ENCODE data around the gene ATF2. TPM values are rescaled to one million over a fixed set of nuclear protein-coding genes. Genes with fewer than 3 reads are reported as not detected.

ATF2 gene
- polyA plus RNA-seq, 4 donors = 11.6 to 32.1 (median 13.3) TPM

DNA sequence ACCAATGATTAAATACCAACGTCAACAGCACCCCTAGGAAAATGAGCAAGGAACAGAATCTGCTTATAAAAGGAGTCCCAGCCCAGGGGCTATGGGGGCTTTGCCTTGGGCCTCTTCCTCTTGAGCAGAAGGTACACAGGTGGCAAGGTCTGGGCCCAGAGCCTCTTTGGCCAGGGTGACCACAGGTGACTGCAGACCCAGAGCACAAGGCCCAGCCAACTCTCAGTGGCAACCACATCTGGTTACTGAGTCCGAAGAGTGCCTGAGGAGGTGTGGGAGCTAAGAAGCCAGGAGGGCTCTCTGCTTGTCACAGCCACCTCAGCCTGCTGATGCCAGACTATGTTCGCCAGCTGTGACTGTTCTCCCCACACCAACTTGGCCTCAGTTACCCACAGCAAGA lies 128.5 kb downstream of the ATF2 start:
- DNase-seq (no peak), FAIRE-seq (no peak)
- H3K4me3 ChIP-seq (ENCODE audit: low read depth in 1 of 3, low read length in 3 of 3) = no peak overlapping the region
- H3K4me1 ChIP-seq (ENCODE audit: control insufficient read depth in 3 of 3, insufficient read depth in 2 of 3, low read depth in 1 of 3, low read length in 2 of 3) = no peaks in the 10 kb centered on the region
- no peak overlapping the region for H3K27ac ChIP-seq (ENCODE audit: low read depth in 1 of 3, low read length in 2 of 3)
- no peaks in the 10 kb centered on the region for H3K9me3 ChIP-seq (ENCODE audit: control insufficient read depth in 2 of 2, insufficient read depth in 1 of 2, low read depth in 1 of 2, low read length in 1 of 2)
- H3K36me3 ChIP-seq (ENCODE audit: control insufficient read depth in 3 of 3, insufficient read depth in 2 of 3, low read depth in 1 of 3, low read length in 3 of 3) = no peaks in the 10 kb centered on the region
- no peaks in the 10 kb centered on the region for H3K27me3 ChIP-seq (ENCODE audit: control insufficient read depth in 3 of 3, insufficient read depth in 3 of 3, low read length in 3 of 3)
- WGBS, 3 donors = 90 to 96% (median 93%) methylated on average over 3 of the region's 3 CpGs

DNA sequence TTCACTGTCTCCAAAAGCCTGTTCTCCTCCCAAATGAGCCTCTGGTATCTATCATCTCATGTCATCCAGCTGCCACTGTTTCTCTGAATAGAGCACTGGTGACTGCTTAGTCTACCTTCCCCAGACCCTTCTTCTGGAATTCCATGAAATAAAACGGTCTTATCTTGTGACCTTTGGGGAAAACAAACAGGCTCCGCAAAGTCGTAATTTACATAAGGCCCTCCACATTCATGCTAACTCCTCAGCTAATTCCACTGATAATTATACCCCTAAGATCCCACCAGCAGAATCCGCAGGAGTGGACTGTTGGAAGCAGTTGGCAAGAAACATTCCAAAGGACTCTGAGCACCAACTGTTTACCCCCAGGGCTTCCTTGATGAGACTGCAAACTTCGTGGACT lies 129.0 kb downstream of the ATF2 start:
- no peaks in the 10 kb centered on the region for H3K36me3 ChIP-seq (ENCODE audit: control insufficient read depth in 3 of 3, insufficient read depth in 2 of 3, low read depth in 1 of 3, low read length in 3 of 3)
- no peaks in the 10 kb centered on the region for H3K27me3 ChIP-seq (ENCODE audit: control insufficient read depth in 3 of 3, insufficient read depth in 3 of 3, low read length in 3 of 3)
- no peak overlapping the region for H3K4me3 ChIP-seq (ENCODE audit: low read depth in 1 of 3, low read length in 3 of 3)
- WGBS, 3 donors = 76 to 86% (median 86%) methylated on average over 5 of the region's 5 CpGs
- H3K4me1 ChIP-seq (ENCODE audit: control insufficient read depth in 3 of 3, insufficient read depth in 2 of 3, low read depth in 1 of 3, low read length in 2 of 3) = no peaks in the 10 kb centered on the region
- no peak overlapping the region for H3K27ac ChIP-seq (ENCODE audit: low read depth in 1 of 3, low read length in 2 of 3)
- H3K9me3 ChIP-seq (ENCODE audit: control insufficient read depth in 2 of 2, insufficient read depth in 1 of 2, low read depth in 1 of 2, low read length in 1 of 2) = no peaks in the 10 kb centered on the region
- DNase-seq (no peak), FAIRE-seq (no peak)

- FAIRE-seq = no peak
- WGBS, 3 donors = 74 to 89% (median 86%) methylated on average over 2 of the region's 2 CpGs
- no peaks in the 10 kb centered on the region for H3K4me1 ChIP-seq (ENCODE audit: control insufficient read depth in 3 of 3, insufficient read depth in 2 of 3, low read depth in 1 of 3, low read length in 2 of 3)
Measured at GRCh38 chr2:175037941-175038340, 130.1 kb downstream of the ATF2 start.

DNA sequence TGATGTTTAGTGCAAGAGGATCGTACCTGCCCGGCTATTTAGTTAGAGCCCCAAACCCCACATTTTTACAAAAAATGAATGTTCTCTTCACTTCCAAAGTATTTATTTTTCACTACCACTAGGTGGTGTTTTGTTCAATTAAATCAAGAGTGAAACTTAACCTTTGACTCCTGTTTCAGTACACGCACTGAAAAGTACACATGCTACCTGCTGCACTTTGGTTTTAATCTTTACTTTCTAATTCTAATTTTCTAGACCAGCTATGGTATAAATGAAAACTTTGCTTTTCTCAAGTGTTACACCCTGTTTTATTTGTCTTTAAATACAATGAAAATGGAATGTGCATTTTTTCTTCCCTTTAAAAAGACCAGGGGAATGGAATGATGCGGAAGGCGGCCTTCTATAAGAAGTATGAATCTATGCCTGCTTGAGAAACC lies 131.4 kb downstream of the ATF2 start:
- DNase-seq (peak; percentile 48 to 58), FAIRE-seq (no peak)
- no peak overlapping the region for H3K27ac ChIP-seq (ENCODE audit: low read depth in 1 of 3, low read length in 2 of 3)
- H3K4me1 ChIP-seq (ENCODE audit: control insufficient read depth in 3 of 3, insufficient read depth in 2 of 3, low read depth in 1 of 3, low read length in 2 of 3) = no peaks in the 10 kb centered on the region
- H3K27me3 ChIP-seq (ENCODE audit: control insufficient read depth in 3 of 3, insufficient read depth in 3 of 3, low read length in 3 of 3) = no peaks in the 10 kb centered on the region
- H3K9me3 ChIP-seq (ENCODE audit: control insufficient read depth in 2 of 2, insufficient read depth in 1 of 2, low read depth in 1 of 2, low read length in 1 of 2) = no peaks in the 10 kb centered on the region
- H3K36me3 ChIP-seq (ENCODE audit: control insufficient read depth in 3 of 3, insufficient read depth in 2 of 3, low read depth in 1 of 3, low read length in 3 of 3) = no peaks in the 10 kb centered on the region
- WGBS, 3 donors = 55 to 67% (median 60%) methylated on average over 5 of the region's 5 CpGs
- H3K4me3 ChIP-seq (ENCODE audit: low read depth in 1 of 3, low read length in 3 of 3) = no peak overlapping the region

More at GRCh38 chr2:175037941-175038340, 130.1 kb downstream of the ATF2 start:
- Histone ChIP-seq H3K27me3 (ENCODE audit: control insufficient read depth in 3 of 3, insufficient read depth in 3 of 3, low read length in 3 of 3) (no peaks in the 10 kb centered on the region), H3K27ac (ENCODE audit: low read depth in 1 of 3, low read length in 2 of 3) (no peak overlapping the region), H3K9me3 (ENCODE audit: control insufficient read depth in 2 of 2, insufficient read depth in 1 of 2, low read depth in 1 of 2, low read length in 1 of 2) (no peaks in the 10 kb centered on the region), H3K36me3 (ENCODE audit: control insufficient read depth in 3 of 3, insufficient read depth in 2 of 3, low read depth in 1 of 3, low read length in 3 of 3) (no peaks in the 10 kb centered on the region), H3K4me3 (ENCODE audit: low read depth in 1 of 3, low read length in 3 of 3) (no peak overlapping the region)
- no peak for DNase-seq

DNA sequence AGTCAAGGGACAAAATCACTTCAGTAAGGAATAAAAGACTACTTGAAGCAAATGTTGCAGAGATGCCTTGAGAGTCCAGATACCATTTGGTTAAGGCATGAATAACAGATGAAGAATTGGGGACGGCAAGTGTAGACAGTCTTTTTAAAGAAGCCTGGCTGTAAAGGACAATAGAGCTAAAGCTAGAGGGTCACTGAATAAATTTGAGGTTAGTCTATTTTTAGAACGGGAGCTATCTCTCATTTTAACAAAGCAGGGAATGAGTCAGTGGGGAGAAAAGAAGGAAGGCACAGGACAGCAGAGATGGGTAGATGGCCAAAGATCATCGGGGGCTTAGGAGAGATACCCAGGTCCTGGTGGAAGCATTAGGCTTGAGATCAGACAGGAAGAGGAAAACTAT lies 132.2 kb downstream of the ATF2 start:
- Histone ChIP-seq H3K27me3 (ENCODE audit: control insufficient read depth in 3 of 3, insufficient read depth in 3 of 3, low read length in 3 of 3) (no peaks in the 10 kb centered on the region), H3K36me3 (ENCODE audit: control insufficient read depth in 3 of 3, insufficient read depth in 2 of 3, low read depth in 1 of 3, low read length in 3 of 3) (no peaks in the 10 kb centered on the region), H3K27ac (ENCODE audit: low read depth in 1 of 3, low read length in 2 of 3) (no peak overlapping the region), H3K4me1 (ENCODE audit: control insufficient read depth in 3 of 3, insufficient read depth in 2 of 3, low read depth in 1 of 3, low read length in 2 of 3) (no peaks in the 10 kb centered on the region), H3K9me3 (ENCODE audit: control insufficient read depth in 2 of 2, insufficient read depth in 1 of 2, low read depth in 1 of 2, low read length in 1 of 2) (no peaks in the 10 kb centered on the region), H3K4me3 (ENCODE audit: low read depth in 1 of 3, low read length in 3 of 3) (no peak overlapping the region)
- 72 to 82% (median 77%) methylated on average over 3 of the region's 3 CpGs for WGBS, 3 donors
- FAIRE-seq = no peak
- DNase-seq = no peak

DNA sequence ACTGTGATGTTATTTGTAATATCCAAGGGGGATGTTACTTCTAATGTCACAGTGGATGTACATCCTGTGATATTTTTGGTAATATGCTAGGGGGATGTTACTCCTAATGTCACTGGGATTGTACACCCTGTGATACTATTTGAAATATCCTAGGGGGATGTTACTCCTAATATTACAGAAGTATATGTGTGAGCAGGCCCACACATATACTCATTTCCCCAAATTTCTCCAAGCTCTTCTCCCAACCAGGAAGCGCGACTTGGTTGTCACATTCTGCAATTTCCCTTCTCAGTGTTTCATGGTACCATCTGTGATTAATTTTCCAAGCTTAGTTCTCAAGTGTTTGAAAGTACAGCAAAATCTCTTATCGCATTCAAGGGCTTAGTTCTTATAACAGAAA lies 133.3 kb downstream of the ATF2 start:
- no peak overlapping the region for H3K27ac ChIP-seq (ENCODE audit: low read depth in 1 of 3, low read length in 2 of 3)
- H3K27me3 ChIP-seq (ENCODE audit: control insufficient read depth in 3 of 3, insufficient read depth in 3 of 3, low read length in 3 of 3) = no peaks in the 10 kb centered on the region
- 90 to 98% (median 91%) methylated on average over 3 of the region's 3 CpGs for WGBS, 3 donors
- no peaks in the 10 kb centered on the region for H3K9me3 ChIP-seq (ENCODE audit: control insufficient read depth in 2 of 2, insufficient read depth in 1 of 2, low read depth in 1 of 2, low read length in 1 of 2)
- FAIRE-seq (no peak), DNase-seq (no peak)
- H3K4me1 ChIP-seq (ENCODE audit: control insufficient read depth in 3 of 3, insufficient read depth in 2 of 3, low read depth in 1 of 3, low read length in 2 of 3) = no peaks in the 10 kb centered on the region
- H3K4me3 ChIP-seq (ENCODE audit: low read depth in 1 of 3, low read length in 3 of 3) = no peak overlapping the region
- no peaks in the 10 kb centered on the region for H3K36me3 ChIP-seq (ENCODE audit: control insufficient read depth in 3 of 3, insufficient read depth in 2 of 3, low read depth in 1 of 3, low read length in 3 of 3)

DNA sequence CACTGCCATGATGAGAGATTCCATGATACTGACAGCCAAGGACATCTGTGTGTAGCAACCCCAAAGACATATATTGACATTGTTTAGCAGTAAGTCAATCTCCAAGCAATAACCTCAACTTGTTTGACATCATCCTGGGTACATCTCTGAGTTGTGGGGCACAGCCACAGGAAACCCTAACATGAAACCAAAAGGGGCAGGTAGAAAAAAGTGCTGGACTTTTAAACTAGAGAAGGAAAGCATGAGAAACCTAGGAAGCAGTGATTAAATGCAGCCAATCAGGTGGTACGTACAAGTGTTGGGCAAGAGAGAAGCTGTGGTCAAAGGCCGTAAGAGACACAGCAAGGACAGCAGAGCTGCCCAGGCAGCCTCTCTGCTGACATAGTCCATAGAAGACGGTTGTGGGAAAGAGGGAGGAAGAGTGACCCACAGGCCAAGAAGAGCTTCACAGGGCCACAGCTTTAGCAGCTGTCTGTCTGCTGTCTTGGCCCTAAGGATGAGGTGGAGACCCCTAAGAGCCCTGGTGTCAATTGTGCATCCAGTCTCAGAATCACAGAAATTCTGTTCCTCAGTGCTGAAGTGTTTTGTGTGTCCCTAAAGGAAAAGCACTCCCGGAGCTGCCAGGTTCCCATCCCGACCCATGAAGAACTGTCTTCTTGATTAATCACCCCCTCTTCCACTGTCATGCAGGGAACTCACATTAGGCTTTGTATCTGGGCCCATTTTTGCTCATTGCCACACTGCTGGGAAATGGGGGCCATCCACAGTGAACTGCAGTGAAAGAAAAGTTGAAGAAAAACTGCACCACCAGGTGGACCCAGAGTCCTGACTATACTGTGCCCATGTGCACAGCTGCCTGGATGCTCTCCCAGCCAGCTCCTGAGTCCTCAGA lies 137.4 kb downstream of the ATF2 start:
- H3K4me3 ChIP-seq (ENCODE audit: low read depth in 1 of 3, low read length in 3 of 3) = no peak overlapping the region
- no peaks in the 10 kb centered on the region for H3K4me1 ChIP-seq (ENCODE audit: control insufficient read depth in 3 of 3, insufficient read depth in 2 of 3, low read depth in 1 of 3, low read length in 2 of 3)
- no peak for FAIRE-seq
- DNase-seq = peak in 1 of 2 donors; percentile 62
- no peaks in the 10 kb centered on the region for H3K9me3 ChIP-seq (ENCODE audit: control insufficient read depth in 2 of 2, insufficient read depth in 1 of 2, low read depth in 1 of 2, low read length in 1 of 2)
- H3K27ac ChIP-seq (ENCODE audit: low read depth in 1 of 3, low read length in 2 of 3) = no peak overlapping the region
- H3K27me3 ChIP-seq (ENCODE audit: control insufficient read depth in 3 of 3, insufficient read depth in 3 of 3, low read length in 3 of 3) = no peaks in the 10 kb centered on the region
- WGBS, 3 donors = 50 to 85% (median 80%) methylated on average over 5 of the region's 5 CpGs
- no peaks in the 10 kb centered on the region for H3K36me3 ChIP-seq (ENCODE audit: control insufficient read depth in 3 of 3, insufficient read depth in 2 of 3, low read depth in 1 of 3, low read length in 3 of 3)

DNA sequence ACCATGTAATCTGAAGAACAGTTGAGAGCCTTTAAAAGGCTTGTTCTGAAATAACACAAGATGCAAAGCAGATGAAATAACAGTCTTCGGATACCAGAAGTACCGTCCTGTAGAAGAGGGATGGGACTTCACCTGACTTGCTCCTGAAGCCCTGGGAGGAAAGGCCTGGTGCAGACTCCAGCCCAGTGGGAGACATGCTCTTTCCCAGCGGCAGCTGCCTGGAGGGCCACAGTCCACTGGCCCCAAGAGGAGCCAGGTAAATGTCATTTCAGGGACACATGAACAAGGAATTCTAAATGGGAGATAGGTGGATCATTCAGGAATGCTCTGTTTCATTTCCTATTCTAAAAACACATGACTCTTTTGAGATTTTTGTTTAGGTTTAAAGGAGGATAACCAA lies 140.2 kb downstream of the ATF2 start:
- Histone ChIP-seq H3K36me3 (ENCODE audit: control insufficient read depth in 3 of 3, insufficient read depth in 2 of 3, low read depth in 1 of 3, low read length in 3 of 3) (no peaks in the 10 kb centered on the region), H3K4me3 (ENCODE audit: low read depth in 1 of 3, low read length in 3 of 3) (no peak overlapping the region), H3K4me1 (ENCODE audit: control insufficient read depth in 3 of 3, insufficient read depth in 2 of 3, low read depth in 1 of 3, low read length in 2 of 3) (peaks cover 0 to 2% (median 0%) of the 10 kb centered on the region in 3 donors), H3K9me3 (ENCODE audit: control insufficient read depth in 2 of 2, insufficient read depth in 1 of 2, low read depth in 1 of 2, low read length in 1 of 2) (no peaks in the 10 kb centered on the region), H3K27me3 (ENCODE audit: control insufficient read depth in 3 of 3, insufficient read depth in 3 of 3, low read length in 3 of 3) (no peaks in the 10 kb centered on the region), H3K27ac (ENCODE audit: low read depth in 1 of 3, low read length in 2 of 3) (peak overlapping the region in 2 of 3 donors; percentile 17 to 73)
- DNase-seq (no peak), FAIRE-seq (no peak)
- WGBS, 3 donors = 89 to 94% (median 94%) methylated on average over 3 of the region's 3 CpGs

Data from small intestine (tissue), 7 donors.